GM19238 (cell line): Measurements from ENCODE around the gene CAP2.

Source experiments
- DNase-seq: peaks from one replicate; pipeline ENCODE4 v3.0.0; 2011; ENCODE audit warnings: low spot score; ENCODE audit not compliant: insufficient read length

Gene CAP2

GRCh38 chr6:17473554-17473953, 80.2 kb downstream of the CAP2 start:
- no peak for DNase-seq

GRCh38 chr6:17474289-17474688, 80.9 kb downstream of the CAP2 start:
- DNase-seq, result no peak

GRCh38 chr6:17475606-17476244, 82.3 kb downstream of the CAP2 start:
- no peak for DNase-seq

GRCh38 chr6:17476511-17476910, 83.1 kb downstream of the CAP2 start:
- no peak for DNase-seq

- DNase-seq, result no peak
Measured at GRCh38 chr6:17477356-17477755, 84.0 kb downstream of the CAP2 start.

- DNase-seq, result no peak
Measured at GRCh38 chr6:17478223-17478907, 85.0 kb downstream of the CAP2 start.

- DNase-seq, result no peak
Measured at GRCh38 chr6:17478946-17479345, 85.6 kb downstream of the CAP2 start.

- DNase-seq, result no peak
Measured at GRCh38 chr6:17480476-17480875, 87.1 kb downstream of the CAP2 start.

GRCh38 chr6:17482711-17483110, 89.3 kb downstream of the CAP2 start:
- DNase-seq, result no peak

GRCh38 chr6:17483391-17484016, 90.1 kb downstream of the CAP2 start:
- DNase-seq, result no peak

GRCh38 chr6:17484201-17484849, 90.9 kb downstream of the CAP2 start:
- DNase-seq, result no peak

- DNase-seq, result no peak
Measured at GRCh38 chr6:17485181-17485580, 91.8 kb downstream of the CAP2 start.

- no peak for DNase-seq
Measured at GRCh38 chr6:17485946-17486345, 92.6 kb downstream of the CAP2 start.

- DNase-seq, result no peak
Measured at GRCh38 chr6:17486680-17487079, 93.3 kb downstream of the CAP2 start.

GRCh38 chr6:17490724-17491123, 97.3 kb downstream of the CAP2 start:
- no peak for DNase-seq

GRCh38 chr6:17491416-17492142, 98.2 kb downstream of the CAP2 start:
- no peak for DNase-seq

- DNase-seq, result no peak
Measured at GRCh38 chr6:17492350-17492749, 99.0 kb downstream of the CAP2 start.

- DNase-seq, result no peak
Measured at GRCh38 chr6:17493286-17493685, 99.9 kb downstream of the CAP2 start.

GRCh38 chr6:17494177-17494576, 100.8 kb downstream of the CAP2 start:
- no peak for DNase-seq

GRCh38 chr6:17494919-17495318, 101.5 kb downstream of the CAP2 start:
- no peak for DNase-seq

GRCh38 chr6:17497535-17498095, 104.2 kb downstream of the CAP2 start:
- DNase-seq, result no peak
